ENCODE data around the gene NFAM1.

GRCh38 chr22:42425989-42426355 is 6.2 kb downstream of the NFAM1 start:
- TF ChIP-seq, protein P1, sequence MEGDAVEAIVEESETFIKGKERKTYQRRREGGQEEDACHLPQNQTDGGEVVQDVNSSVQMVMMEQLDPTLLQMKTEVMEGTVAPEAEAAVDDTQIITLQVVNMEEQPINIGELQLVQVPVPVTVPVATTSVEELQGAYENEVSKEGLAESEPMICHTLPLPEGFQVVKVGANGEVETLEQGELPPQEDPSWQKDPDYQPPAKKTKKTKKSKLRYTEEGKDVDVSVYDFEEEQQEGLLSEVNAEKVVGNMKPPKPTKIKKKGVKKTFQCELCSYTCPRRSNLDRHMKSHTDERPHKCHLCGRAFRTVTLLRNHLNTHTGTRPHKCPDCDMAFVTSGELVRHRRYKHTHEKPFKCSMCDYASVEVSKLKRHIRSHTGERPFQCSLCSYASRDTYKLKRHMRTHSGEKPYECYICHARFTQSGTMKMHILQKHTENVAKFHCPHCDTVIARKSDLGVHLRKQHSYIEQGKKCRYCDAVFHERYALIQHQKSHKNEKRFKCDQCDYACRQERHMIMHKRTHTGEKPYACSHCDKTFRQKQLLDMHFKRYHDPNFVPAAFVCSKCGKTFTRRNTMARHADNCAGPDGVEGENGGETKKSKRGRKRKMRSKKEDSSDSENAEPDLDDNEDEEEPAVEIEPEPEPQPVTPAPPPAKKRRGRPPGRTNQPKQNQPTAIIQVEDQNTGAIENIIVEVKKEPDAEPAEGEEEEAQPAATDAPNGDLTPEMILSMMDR (IDR thresholded peaks at IDR 0.05; ENCODE audit: poor library complexity): no peak
- TF ChIP-seq EZH2phosphoT487 (IDR thresholded peaks at IDR 0.05; ENCODE audit: low read depth, severe bottlenecking, unreplicated experiment) (no peak), EZH2 (IDR thresholded peaks at IDR 0.05; ENCODE audit: borderline replicate concordance) (no peak)
